NT2/D1 (cell line): ENCODE data around the gene KCNQ1.

Source experiments
- DNase-seq: peaks from one replicate; pipeline ENCODE4 v3.0.0-alpha.2; 2011; ENCODE audit warnings: low read depth, low spot score
- H3K27me3 ChIP-seq: 2 replicates; pipeline ENCODE4 v1.6.0; 2011; ENCODE audit warnings: mild to moderate bottlenecking; ENCODE audit not compliant: insufficient read length, insufficient read depth
- H3K36me3 ChIP-seq: 2 replicates; pipeline ENCODE4 v1.6.1; 2011; ENCODE audit warnings: mild to moderate bottlenecking, low read length, mixed read lengths; ENCODE audit not compliant: insufficient read depth, insufficient read length
- H3K4me1 ChIP-seq: 2 replicates; pipeline ENCODE4 v1.5.1; 2011; ENCODE audit not compliant: insufficient read depth, insufficient read length
- H3K4me3 ChIP-seq: 2 replicates; pipeline ENCODE4 v1.5.1; 2011; ENCODE audit warnings: low read depth; ENCODE audit not compliant: insufficient read length
- H3K9ac ChIP-seq: 2 replicates; pipeline ENCODE4 v1.6.0; 2011; ENCODE audit warnings: low read depth; ENCODE audit not compliant: insufficient read length
- H3K9me3 ChIP-seq: 2 replicates; pipeline ENCODE4 v1.5.1; 2011; ENCODE audit warnings: mild to moderate bottlenecking, low read length; ENCODE audit not compliant: insufficient read depth
- SUZ12 ChIP-seq: IDR thresholded peaks from 2 replicates; pipeline ENCODE4 v1.6.1; 2011; ENCODE audit not compliant: insufficient read length, insufficient read depth; ENCODE audit errors: extremely low read depth
- YY1 ChIP-seq: IDR thresholded peaks from 2 replicates; pipeline ENCODE4 v1.6.1; 2011; ENCODE audit not compliant: insufficient read length, insufficient read depth
- ZNF274 ChIP-seq: IDR thresholded peaks from 2 replicates; pipeline ENCODE4 v1.6.1; 2011; ENCODE audit warnings: mild to moderate bottlenecking, low read depth, low read length

KCNQ1 gene

GRCh38 chr11:2566223-2567025 is 121.6 kb downstream of the KCNQ1 start:
- TF ChIP-seq ZNF274 (no peak), YY1 (no peak), SUZ12 (no peak)
- Histone ChIP-seq H3K27me3 (peaks cover 83% of the 10 kb centered on the region), H3K9ac (no peak overlapping the region), H3K9me3 (peaks cover 9% of the 10 kb centered on the region; the same call in 1 of the 2 replicates), H3K36me3 (no peaks in the 10 kb centered on the region), H3K4me3 (no peak overlapping the region), H3K4me1 (peaks cover 8% of the 10 kb centered on the region)
- no peak for DNase-seq

- TF ChIP-seq ZNF274 (no peak), SUZ12 (no peak)
- Histone ChIP-seq H3K9ac (no peak overlapping the region), H3K27me3 (peaks cover 90% of the 10 kb centered on the region), H3K9me3 (peaks cover 9% of the 10 kb centered on the region; the same call in 1 of the 2 replicates), H3K4me1 (peaks cover 4% of the 10 kb centered on the region), H3K4me3 (no peak overlapping the region), H3K36me3 (no peaks in the 10 kb centered on the region)
- DNase-seq, result no peak
Observed at GRCh38 chr11:2567026-2567671, 122.3 kb downstream of the KCNQ1 start.

DNA sequence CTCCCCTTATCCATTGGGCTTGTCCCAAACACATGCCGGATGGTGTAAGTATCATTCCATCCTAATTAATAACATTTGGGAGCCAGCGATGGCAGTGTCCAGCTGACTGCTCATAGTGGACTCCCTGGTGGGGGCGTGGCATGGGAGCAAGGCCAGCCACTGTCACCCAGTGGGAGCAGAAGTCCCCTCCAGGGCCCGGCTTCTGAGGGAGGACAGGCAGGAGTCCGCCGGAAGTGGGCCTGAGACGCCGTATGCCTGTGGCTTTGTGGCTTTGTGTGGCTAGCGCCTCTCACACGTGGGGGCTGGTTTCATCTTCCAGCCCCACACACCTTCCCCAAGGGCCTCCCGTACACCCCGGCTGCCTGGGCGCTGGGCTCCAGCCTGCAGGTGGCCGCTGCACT is 124.5 kb downstream of the KCNQ1 start:
- no peak overlapping the region for H3K9ac ChIP-seq
- DNase-seq, result no peak
- peaks cover 9% of the 10 kb centered on the region; the same call in 1 of the 2 replicates for H3K9me3 ChIP-seq
- no peaks in the 10 kb centered on the region for H3K36me3 ChIP-seq
- TF ChIP-seq ZNF274, result no peak
- TF ChIP-seq SUZ12, result no peak
- TF ChIP-seq YY1, result no peak
- no peaks in the 10 kb centered on the region for H3K4me1 ChIP-seq
- no peak overlapping the region for H3K4me3 ChIP-seq
- H3K27me3 ChIP-seq, result peaks cover 91% of the 10 kb centered on the region

DNA sequence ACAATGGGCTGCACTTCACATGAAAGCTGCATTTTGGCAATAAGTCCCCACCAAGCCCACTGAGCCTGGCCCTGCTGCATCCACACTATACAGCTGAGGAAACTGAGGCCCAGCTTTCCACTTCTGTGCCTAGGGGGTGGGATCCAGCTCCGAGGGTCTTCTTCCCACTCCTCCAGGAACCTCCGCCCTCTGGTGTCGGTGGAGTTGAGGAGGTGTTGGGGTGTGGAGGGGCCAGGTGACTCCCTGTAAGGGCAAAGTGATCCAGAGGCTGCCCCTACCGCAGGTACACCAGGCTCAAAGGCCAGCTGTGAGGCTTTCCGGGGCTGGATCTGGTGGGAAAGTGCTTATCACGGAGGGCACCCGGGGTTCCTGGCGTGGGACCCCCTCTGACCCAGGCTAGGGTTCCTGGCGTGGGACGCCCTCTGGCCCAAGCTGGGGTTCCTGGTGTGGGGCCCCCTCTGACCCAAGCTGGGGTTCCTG is 125.0 kb downstream of the KCNQ1 start:
- Histone ChIP-seq H3K36me3 (no peaks in the 10 kb centered on the region), H3K4me3 (no peak overlapping the region), H3K9me3 (peaks cover 9% of the 10 kb centered on the region; the same call in 1 of the 2 replicates), H3K27me3 (peaks cover 89% of the 10 kb centered on the region), H3K9ac (no peak overlapping the region), H3K4me1 (peaks cover 4% of the 10 kb centered on the region)
- no peak for TF ChIP-seq SUZ12
- TF ChIP-seq ZNF274, result no peak
- TF ChIP-seq YY1, result no peak
- DNase-seq, result no peak

DNA sequence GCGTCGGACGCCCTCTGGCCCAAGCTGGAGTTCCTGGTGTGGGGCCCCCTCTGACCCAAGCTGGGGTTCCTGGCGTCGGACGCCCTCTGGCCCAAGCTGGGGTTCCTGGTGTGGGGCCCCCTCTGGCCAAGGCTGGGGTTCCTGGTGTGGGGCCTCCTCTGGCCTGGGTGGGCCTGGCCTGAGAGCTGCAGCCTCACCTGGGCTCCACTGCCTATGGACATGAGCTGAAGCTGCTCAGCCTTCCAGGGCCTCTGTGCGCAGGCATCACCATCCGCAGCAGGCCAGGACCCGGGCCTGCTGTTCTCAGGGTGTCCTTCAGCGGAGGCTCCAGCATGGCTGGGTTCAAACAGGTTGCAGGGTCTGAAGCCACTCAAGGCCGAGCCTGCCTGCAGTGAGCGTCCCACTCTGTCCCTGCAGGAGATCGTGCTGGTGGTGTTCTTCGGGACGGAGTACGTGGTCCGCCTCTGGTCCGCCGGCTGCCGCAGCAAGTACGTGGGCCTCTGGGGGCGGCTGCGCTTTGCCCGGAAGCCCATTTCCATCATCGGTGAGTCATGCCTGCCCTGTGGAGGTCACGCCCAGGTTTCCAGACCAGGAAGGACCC is 125.5 kb downstream of the KCNQ1 start:
- H3K4me3 ChIP-seq, result no peak overlapping the region
- peaks cover 87% of the 10 kb centered on the region for H3K27me3 ChIP-seq
- TF ChIP-seq SUZ12 (no peak), ZNF274 (no peak), YY1 (no peak)
- no peaks in the 10 kb centered on the region for H3K36me3 ChIP-seq
- H3K9ac ChIP-seq, result no peak overlapping the region
- H3K4me1 ChIP-seq, result peaks cover 8% of the 10 kb centered on the region
- DNase-seq, result no peak
- H3K9me3 ChIP-seq, result peaks cover 9% of the 10 kb centered on the region; the same call in 1 of the 2 replicates

GRCh38 chr11:2570841-2571597 is 126.2 kb downstream of the KCNQ1 start:
- Histone ChIP-seq H3K36me3 (no peaks in the 10 kb centered on the region), H3K9ac (no peak overlapping the region), H3K27me3 (peaks cover 87% of the 10 kb centered on the region), H3K9me3 (peaks cover 9% of the 10 kb centered on the region; the same call in 1 of the 2 replicates), H3K4me3 (no peak overlapping the region), H3K4me1 (peaks cover 12% of the 10 kb centered on the region)
- TF ChIP-seq YY1, result no peak
- no peak for DNase-seq
